GM21526 (cell line): ENCODE measurements around the gene TMEM178A.
"Not testable (repeated sequence)": the region's sequence is repeated elsewhere in the genome, so short reads cannot be mapped to it uniquely, and the experiment has no call there.

ENCODE experiments used
- ATAC-seq: cut with Tn5 transposase; IDR thresholded peaks from one replicate; pipeline ENCODE4 v1.9.1; 2021; ENCODE audit warnings: moderate library complexity; ENCODE audit not compliant: unreplicated experiment, low FRiP score

Gene TMEM178A

DNA sequence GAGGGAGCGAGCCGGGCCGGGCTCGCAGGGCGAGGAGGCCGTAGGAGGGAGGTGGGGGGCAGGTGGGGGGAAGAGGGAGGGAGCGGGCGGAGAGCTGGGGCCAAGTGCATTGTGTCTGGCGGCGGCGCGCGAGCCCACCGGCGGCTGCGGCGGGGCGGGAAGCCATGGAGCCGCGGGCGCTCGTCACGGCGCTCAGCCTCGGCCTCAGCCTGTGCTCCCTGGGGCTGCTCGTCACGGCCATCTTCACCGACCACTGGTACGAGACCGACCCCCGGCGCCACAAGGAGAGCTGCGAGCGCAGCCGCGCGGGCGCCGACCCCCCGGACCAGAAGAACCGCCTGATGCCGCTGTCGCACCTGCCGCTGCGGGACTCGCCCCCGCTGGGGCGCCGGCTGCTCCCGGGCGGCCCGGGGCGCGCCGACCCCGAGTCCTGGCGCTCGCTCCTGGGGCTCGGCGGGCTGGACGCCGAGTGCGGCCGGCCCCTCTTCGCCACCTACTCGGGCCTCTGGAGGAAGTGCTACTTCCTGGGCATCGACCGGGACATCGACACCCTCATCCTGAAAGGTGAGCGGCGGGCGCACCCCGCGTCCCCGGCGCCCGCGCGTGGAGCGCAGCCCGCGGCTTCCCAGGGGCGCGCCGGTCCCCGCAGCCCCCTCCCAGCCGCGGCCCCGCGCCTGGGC lies at the start of gene TMEM178A:
Gene TMEM178A, plus strand, starts transcription at position 107 of the 680 bp plus-strand sequence. Its CDS starts 58 bp downstream, at position 165.
- no peak for ATAC-seq

DNA sequence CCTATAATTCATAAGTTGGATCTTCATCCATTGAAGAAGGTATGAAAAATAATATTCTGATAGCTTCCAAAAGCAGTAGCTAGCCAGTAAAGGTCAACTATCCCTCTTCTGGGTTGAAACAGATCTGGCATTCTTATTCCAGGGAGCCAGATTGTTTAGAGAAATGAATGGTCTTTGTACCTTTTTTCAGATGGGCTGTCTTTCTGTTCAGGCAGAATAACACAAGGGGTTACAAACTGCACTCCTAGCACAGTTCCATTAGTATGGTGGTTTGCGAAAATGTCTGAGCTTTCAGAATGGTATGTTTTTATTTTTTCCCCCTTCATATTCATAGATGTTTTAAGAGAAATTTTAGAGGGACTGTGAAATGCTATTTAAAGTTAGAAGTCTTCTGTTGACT lies 47.5 kb upstream of the TMEM178A start:
- ATAC-seq = no peak

DNA sequence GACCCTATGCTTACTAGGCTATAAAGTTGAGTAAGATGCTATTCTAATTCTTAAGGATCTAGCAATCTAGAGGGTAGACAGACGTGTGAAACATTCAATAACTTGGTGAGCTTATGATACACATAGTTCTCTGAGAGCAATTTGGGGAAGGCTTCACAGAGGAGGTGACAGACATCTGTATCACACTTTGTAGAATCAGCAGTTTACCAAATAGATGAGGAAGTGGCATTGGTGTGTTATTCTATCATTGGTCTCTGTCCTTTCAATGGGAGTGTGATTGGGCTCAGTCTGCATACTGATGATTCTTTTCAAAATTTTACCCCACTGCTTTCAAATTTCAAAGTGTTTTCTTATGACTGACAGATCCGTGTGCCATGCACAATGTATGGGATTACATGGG lies 47.0 kb upstream of the TMEM178A start:
- no peak for ATAC-seq

DNA sequence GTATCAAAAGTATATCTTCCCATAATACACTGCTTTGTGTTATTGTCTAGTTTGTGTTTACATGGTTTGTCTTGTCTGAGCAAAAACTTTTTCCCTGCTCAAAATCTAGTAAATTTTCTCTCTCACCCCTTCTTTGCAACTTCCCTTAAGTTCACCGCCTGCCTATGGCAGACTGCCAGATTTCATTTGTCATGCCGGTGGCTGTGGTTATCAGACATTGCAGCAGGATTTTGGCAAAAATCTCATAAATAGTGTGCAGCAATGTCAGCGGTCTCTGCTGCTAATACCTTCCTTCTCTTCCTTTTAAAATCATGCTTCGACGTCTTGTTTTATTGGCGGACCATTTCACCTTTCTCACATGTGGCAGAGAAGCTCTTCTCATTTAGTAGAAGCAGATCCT lies 45.6 kb upstream of the TMEM178A start:
- no peak for ATAC-seq

DNA sequence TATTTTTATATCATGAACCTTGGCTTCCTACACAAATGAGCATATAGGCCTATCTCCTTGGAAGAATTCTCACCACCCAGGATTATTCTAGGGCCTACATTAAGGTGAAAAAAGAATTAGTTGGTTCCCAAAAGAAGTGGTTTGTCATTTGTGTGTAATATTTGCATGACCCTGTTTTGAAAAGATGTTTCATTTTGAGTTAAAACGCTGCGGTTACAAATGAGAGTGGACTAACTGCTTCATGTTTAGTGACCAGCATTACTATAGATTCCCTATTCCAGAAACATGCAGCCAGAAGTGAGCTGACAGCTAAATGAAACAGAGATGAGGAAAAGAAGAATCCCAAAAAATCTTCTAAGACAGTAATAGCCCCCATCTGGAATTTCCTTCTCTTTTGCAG lies 44.1 kb upstream of the TMEM178A start:
- ATAC-seq = no peak

DNA sequence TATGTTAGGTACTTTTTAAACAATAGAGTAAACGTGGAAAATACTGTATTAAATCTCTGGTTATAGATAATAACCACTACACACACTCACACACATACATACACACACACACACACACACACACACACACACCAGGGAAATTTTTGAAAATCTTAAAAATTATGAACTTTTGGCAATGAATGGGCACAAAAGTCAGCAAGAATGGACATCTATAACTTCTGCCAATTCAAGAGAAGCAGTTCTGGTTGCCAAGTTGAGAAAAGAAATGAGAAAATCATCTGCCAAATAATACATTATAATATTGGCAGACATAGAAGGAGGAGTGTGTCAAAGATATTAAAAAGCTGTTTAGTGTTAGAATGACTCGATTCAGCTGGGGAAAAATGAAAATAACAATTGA lies 42.9 kb upstream of the TMEM178A start:
- no peak for ATAC-seq

DNA sequence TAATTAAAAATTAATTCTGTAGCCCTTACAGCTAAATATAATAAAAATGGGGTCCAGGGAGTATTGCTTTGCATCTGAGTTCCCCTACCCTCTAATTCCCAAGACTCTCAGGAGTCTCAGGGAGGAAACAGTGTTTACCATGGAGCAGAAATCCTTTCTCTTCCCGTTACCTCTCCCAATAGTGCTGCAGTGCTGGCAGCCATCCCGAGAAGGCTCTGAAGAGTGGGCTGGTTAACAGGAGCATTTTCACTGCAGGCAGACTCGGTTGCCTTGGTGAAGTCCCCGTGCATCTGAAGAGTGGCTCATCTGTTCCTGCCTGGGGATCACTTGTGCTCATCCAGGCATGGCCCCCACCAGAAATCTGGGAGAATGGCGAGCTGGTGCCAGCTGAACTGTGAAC lies 41.8 kb upstream of the TMEM178A start:
- no peak for ATAC-seq

DNA sequence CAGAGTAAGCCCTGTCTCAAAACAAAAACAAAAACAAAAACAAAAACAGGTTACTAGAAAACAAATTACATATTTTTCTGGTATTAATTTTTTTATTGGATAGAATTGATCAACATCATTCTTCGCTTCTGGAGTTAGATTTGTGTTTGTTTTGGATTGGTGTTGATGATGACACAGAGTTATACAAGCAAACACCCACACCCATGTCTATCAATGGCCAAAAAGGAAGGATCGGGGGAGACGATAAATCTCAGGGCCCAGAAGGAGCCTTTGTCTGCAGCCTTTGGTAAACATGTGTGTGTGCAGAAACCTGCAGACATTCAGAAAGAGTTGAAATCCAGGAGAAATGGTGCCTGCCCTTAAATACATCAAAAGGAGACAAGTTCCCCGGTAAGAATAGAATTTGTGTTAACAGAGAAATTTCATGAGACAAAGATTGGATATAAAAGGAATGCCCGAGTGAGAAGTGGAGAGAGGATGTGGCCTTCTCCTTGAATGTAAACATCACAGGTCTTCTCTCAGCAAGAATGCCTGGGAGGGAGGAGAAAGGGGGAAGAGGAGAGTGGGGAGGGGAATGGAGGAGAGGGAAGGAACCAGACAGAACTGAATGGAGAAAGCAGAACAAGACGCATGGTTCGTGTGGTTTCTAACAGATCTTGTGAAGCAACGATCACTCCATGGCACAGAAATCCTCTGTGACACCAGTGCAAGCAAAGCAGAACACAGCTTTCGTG lies 40.4 kb upstream of the TMEM178A start:
- no peak for ATAC-seq

DNA sequence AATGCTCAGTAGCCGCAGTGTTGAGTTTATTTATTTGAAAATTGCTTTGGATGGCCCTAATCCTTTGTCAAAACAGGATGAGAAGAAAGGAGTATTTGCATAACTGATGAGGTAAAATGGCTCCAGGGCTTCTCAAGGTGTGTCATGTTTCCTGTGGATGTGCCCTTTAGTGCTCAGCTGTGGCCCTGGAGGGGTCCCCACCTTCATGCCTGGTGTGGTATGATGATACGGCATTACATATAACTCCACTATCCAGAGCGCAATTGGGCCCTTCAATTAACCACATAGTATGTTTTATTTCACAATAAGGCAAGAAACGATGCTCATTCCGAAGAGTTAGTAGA lies 39.8 kb upstream of the TMEM178A start:
- no peak for ATAC-seq

DNA sequence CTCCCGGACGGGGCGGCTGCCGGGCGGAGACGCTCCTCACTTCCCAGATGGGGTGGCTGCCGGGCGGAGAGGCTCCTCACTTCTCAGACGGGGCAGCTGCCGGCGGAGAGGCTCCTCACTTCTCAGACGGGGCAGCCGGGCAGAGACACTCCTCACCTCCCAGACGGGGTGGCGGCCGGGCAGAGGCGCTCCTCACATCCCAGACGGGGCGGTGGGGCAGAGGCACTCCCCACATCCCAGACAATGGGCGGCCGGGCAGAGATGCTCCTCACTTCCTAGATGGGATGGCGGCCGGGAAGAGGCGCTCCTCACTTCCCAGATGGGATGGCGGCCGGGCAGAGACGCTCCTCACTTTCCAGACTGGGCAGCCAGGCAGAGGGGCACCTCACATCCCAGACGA lies 37.4 kb upstream of the TMEM178A start:
- ATAC-seq = not testable (repeated sequence)

DNA sequence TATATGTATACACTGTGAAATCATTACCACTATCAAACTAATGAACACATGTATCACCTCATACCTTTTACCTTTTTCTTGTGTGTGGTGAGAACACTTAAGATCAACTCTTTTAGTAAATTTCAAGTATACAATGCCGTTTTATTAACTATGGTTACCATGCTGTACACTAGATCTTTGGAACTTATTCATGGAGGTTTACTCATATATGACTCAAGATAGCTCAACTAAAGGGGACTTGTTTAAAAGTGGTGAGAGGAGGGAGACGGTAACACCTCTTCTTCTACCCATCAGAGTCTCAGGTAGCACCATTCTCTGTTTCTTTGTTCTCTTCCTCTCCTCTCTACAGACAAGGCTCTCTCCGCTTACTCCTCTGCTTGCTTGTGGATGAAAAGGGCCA lies 36.1 kb upstream of the TMEM178A start:
- no peak for ATAC-seq

DNA sequence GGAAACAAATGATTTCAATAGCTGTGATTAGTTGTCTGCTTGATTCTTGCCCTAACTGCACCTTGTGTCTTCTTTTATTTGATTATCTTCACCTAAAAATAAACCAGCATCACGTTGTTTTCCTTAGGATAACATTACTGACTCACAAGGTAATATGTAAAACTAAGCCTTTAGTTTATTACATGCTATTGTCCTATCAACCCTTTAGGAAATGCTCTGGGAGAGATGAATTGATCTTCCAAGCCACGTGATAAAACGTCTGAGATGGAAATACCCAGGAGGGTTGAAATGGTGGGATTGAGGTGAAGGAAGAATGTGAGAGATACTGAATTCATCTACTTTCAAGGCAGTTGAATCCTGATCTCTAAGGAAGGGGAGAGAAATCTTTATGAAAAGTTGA lies 34.5 kb upstream of the TMEM178A start:
- no peak for ATAC-seq

DNA sequence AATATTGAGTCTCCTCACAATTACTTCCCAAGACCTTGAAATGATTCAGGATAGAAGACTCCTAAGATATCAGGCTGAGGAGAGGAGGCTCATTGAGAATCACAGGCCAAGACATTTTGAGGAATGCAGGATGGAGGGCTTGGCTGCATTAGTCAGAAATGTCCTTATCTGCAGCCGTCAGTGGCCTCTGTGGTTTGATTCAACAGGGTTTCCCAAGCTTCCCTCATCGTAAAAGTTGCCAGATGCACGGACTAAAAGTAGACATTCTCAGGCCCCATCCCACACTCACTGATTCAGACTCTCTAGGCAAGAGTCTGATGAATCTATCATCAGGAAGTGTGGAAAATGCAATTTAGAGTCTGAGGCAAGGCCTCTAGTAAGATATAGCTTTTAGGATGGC lies 34.0 kb upstream of the TMEM178A start:
- ATAC-seq = no peak

DNA sequence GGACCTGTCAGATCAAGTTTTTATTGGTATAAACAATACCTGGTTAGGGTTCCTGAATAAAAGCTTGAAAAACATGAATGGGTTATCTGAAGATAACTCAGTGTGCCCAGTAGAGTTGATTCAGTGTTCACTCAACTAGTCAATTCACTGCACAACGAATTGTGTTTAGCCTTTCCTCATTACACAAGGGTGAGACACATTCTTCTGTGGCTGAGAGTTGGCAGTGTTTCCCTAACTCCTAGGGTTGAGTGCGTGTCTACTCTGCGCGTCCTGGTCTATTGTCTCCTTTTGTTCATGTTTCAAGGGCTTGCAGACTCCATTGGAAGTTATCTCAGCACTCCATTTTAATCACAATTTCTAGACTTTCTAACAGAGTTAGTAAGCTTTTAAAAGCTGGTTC lies 32.8 kb upstream of the TMEM178A start:
- ATAC-seq = no peak

DNA sequence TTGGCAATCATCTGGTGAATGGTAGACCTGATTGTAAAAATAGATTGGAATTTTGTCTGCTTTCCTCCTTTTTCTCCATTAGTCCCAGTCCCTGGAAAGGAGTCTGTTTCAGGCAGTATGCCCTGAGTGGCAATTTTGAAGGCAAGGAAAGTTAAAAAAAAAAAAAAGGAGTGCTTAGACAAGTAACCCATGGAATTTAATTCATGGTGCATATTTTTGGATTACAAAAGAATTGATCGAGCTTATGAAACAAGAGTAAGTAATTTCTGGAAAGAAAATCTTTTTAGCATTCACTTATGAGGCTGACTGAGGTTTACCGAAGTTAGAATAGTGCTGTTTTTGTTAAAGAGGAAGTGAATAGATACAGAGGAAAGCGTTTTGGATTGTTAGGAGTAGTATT lies 29.4 kb upstream of the TMEM178A start:
- no peak for ATAC-seq

DNA sequence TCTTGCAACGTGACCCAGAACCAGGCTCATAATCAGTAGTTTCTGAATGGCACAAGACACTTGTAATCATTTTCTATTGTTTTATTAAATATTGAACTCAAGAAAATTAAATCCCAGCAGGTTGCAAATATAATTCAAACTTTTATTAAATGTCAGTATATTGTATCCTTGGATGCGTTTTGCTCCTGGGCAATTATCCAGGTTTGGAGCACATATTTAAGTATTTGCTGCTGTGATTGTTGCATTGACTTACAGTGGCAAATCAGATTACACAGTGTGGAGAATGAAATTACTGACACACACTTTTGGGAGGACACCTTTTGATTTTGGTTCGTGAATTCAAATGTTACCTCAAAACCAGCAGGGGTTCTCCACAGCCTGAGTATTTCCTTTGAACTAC lies 27.1 kb upstream of the TMEM178A start:
- no peak for ATAC-seq

DNA sequence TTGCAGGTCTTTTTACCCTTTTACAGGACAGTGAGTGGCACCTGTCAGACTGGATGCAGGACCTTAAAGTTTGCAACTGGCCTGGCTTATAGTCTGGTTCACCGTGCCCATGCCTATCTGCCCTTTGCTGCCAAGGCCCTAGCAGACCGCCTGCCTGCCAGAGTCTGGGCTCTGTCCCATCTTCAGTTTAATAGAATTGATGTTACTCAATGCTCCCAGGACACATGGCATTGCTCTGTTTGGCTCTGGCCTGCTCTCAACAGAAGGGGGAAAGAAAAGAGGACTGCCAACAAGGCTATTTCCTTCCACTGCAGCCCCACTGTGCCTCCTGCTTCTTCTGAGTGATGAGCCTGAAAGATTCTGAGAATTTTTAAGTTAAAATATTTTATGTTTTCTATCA lies 25.6 kb upstream of the TMEM178A start:
- no peak for ATAC-seq

DNA sequence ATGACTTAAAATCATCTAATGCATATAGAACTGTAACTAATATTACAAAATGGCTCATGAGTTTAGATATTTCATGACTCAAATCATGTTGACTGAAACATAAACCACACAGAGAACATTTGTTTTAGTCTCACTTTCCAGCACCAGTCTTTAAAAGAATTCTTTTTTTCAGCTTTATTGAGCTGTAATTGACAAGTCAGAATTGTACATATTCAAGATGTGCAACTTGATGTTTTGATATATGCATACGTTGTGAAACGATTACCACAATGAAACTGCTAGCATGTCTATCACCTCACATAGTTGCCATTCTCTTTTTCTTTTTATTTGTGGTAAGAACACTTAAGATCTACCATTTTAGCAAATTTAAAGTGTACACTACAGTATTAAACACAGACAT lies 25.0 kb upstream of the TMEM178A start:
- no peak for ATAC-seq

DNA sequence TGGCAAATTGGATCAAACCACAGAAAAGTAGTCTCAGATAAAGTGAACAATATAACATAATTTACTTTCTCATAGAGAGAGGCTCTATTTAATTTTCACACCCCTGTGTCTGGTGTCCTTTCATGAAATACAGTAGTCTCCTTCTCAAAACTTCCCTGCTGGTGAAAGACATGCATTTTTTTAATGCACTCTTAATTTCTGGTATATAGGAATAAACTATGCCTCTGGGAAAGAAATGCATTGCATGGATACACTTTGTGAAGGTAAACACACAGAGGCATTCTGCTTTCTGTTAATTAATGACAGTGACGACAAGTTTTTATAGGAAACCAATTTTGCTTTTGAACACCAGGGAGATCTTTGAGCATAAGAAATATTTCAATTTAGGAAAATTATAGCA lies 24.1 kb upstream of the TMEM178A start:
- no peak for ATAC-seq

DNA sequence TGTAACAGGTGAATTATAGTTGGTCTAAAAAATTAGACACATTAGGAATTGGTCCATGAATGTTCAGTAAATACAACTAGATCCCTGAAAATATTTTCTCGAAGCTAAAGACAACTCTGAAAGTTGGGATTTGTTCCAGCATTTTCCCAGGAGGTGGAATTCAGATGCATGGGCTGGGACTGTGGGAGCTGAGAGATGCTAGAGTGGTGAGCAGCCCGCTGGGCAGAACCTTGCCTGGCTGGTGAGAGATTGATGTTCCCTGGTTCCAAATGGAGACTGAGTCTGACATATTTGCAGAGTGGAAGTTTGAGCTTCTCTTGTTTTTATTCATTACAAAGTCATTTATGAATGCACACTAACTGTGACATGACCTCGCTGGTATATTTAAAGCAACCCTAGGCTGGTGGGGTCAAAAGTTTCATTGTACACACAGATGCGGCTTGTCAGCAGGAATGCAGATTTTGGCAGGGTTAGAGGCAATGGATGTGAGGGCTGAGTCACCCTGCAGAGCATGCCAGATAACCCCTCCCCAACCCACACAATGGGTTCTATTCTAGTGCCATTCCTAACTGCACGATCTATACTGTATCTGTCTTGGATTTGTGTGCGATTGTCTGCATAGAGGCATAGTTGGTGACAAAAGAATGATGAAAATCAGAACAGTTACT lies 23.5 kb upstream of the TMEM178A start:
- ATAC-seq = no peak

DNA sequence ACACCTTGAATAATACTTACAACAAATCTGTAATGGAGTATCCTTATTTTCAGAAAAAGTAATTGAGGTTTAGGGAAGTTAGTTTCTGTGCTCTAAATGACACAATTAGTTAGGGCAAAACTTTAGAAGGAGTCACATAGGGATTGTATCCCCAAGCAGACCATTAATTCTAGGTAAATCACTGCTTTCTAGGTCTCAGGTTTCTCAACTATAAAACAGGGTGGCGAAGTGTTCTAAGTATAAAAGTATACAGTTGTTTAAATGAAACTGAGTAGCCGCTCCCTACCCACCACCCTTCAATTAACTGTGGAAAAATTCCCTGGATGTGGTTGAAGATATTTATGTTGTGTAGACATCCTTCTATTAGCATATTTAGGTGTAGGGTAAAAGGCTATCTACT lies 19.9 kb upstream of the TMEM178A start:
- ATAC-seq = no peak

DNA sequence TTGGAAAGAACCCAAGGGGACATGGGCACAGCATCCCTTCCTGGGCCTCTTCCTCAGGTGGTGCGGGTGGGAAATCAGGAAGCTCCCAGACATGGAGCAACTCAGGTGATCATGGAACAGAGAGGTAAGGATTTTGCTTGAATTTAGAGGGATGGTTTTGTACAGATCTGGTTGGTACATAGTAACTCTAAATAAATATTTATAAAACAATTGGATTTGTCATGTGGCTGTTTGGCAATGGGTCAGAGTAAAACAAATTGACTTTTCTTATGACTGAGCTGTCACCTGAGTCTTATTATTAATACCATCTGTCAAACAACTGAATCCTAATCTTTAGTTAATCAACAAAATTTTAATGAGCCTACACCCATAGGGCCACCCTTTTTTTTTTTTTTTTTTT lies 19.4 kb upstream of the TMEM178A start:
- ATAC-seq = no peak
